Skeletal muscle tissue (tissue), 4 donors: Measurements from ENCODE around the gene JAZF1. TPM values are rescaled to one million over a fixed set of nuclear protein-coding genes. Genes with fewer than 3 reads are reported as not detected.

Source experiments
- H3K27ac ChIP-seq: one replicate; pipeline ENCODE4 v1.7.0; 2013; ENCODE audit warnings: mild to moderate bottlenecking, low read depth, low read length, inconsistent platforms
- H3K27me3 ChIP-seq, 3 donors: one replicate each; pipeline ENCODE4 v1.7.0; 2013; ENCODE audit warnings: low read length in 3 of 3; ENCODE audit not compliant: control insufficient read depth in 3 of 3, insufficient read depth in 3 of 3
- H3K36me3 ChIP-seq, 3 donors: one replicate each; pipeline ENCODE4 v1.7.0; 2013; ENCODE audit warnings: low read length in 3 of 3; ENCODE audit not compliant: control insufficient read depth in 3 of 3, insufficient read depth in 3 of 3
- H3K4me1 ChIP-seq, 3 donors: one replicate each; pipeline ENCODE4 v1.7.0; 2013; ENCODE audit warnings: low read length in 3 of 3, mild to moderate bottlenecking in 3 of 3; ENCODE audit not compliant: control insufficient read depth in 3 of 3, insufficient read depth in 3 of 3
- H3K4me3 ChIP-seq, 3 donors: one replicate each; pipeline ENCODE4 v1.7.0; 2013; ENCODE audit warnings: low read length in 3 of 3
- H3K9ac ChIP-seq, 3 donors: one replicate each; pipeline ENCODE4 v1.7.0; 2013; ENCODE audit warnings: low read length in 3 of 3, mild to moderate bottlenecking in 3 of 3, moderate library complexity in 2 of 3, low read depth in 1 of 3
- H3K9me3 ChIP-seq, 3 donors: one replicate each; pipeline ENCODE4 v1.7.0; 2013; ENCODE audit warnings: low read length in 3 of 3; ENCODE audit not compliant: control insufficient read depth in 3 of 3
- total RNA-seq: library from RNA; depleted of rRNA; stranded (reverse); fragments of >200 nt; gene quantifications from one replicate; pipeline ENCODE4 v1.2.3, GENCODE V29; 2014
- donor health status: Osteomylitis.

Gene JAZF1
- total RNA-seq, 1 donor from 2014 or later = 7.3 TPM

DNA sequence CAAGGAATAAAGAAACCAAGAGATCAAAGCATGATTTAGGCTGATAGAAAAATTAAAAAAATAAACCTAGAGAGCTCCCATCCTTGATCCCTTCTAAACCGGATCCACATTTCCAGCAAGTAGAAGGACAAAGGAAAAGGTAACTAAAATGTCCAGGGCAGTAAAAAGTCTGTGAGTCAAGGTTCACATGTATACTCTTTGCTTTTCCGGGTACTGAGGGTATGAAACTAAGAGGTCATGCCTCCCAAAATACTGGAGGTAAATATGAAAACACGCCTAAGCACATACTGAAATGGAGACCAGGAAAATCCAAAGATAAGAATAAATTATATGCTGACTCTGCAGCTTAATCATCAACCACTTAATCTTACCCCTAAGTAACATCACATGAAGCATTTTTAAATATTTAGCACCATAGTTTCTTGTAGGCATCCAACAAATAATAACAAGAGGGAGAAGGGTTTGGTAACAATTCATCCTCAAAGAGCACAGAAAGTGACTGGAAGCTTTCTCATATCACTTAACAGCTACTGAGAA, 35.4 kb downstream of the JAZF1 start:
- H3K4me1 ChIP-seq = peaks cover 0 to 6% (median 0%) of the 10 kb centered on the region in 3 donors
- H3K9me3 ChIP-seq = no peaks in the 10 kb centered on the region
- no peak overlapping the region for H3K9ac ChIP-seq
- no peaks in the 10 kb centered on the region for H3K27me3 ChIP-seq
- H3K36me3 ChIP-seq = no peaks in the 10 kb centered on the region
- no peak overlapping the region for H3K27ac ChIP-seq
- no peak overlapping the region for H3K4me3 ChIP-seq

DNA sequence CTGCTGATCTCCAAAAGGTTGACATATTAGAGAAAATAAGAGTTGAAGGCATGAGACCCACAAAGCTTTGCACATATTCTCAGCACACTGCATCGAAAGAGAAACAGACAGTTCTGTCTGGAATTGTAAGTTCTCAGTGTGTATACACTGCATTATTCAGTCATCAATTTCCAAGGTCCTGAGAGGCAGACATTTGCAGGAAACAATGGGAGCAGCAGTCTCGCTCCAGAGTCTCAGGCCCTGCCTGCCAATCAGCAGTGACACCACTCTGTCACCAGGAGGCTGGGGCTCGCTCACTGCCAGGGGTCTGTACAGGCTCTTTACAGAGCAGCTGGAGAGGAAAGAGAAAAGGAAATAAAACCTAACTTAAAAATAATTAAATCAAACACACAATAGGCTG, 36.3 kb downstream of the JAZF1 start:
- Histone ChIP-seq H3K9ac (no peak overlapping the region), H3K27me3 (no peaks in the 10 kb centered on the region), H3K27ac (no peak overlapping the region), H3K9me3 (no peaks in the 10 kb centered on the region), H3K36me3 (no peaks in the 10 kb centered on the region), H3K4me3 (no peak overlapping the region), H3K4me1 (peaks cover 0 to 11% (median 4%) of the 10 kb centered on the region in 3 donors)

DNA sequence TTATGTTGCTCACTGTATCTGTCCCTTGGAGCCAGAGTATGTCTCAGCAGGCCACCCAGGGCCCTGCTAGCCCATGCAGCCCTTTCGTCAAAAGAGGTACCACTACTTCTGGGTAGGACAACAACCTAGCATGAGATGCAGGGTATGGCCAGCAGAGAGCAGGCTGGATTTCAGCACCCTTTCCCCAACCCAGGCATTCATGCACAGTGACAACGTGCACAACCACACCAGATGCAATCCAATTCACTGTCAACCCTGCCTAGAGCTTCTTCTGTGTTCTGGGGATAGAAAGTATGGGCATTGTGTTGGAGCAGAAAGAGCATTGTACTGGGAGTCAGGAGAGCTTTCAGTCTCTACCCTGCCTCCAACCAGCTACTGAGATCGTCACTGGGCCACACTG, 37.9 kb downstream of the JAZF1 start:
- Histone ChIP-seq H3K27ac (no peak overlapping the region), H3K27me3 (no peaks in the 10 kb centered on the region), H3K9ac (no peak overlapping the region), H3K9me3 (no peaks in the 10 kb centered on the region), H3K4me3 (no peak overlapping the region), H3K36me3 (no peaks in the 10 kb centered on the region), H3K4me1 (peaks cover 0 to 15% (median 5%) of the 10 kb centered on the region in 3 donors)

DNA sequence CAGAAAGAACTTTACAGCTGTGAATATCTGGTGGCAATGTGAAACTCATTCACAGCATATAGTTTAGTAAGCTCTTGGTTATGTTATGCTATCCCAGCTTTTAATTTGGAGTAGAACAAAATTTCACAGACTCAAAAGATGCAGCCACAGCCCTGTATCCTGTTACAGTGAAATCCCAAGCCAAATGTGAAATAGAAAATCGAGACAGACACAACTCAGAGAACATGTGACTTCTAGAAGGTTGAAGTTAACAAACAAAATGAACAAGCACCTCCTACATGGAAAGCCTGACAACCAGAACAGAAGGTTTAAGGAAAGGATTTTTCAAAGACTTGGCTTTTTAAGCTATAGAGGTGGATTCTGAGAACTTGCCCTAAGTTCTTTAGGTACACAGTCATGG, 39.6 kb downstream of the JAZF1 start:
- Histone ChIP-seq H3K9me3 (no peaks in the 10 kb centered on the region), H3K4me1 (peaks cover 0 to 15% (median 5%) of the 10 kb centered on the region in 3 donors), H3K4me3 (no peak overlapping the region), H3K36me3 (no peaks in the 10 kb centered on the region), H3K9ac (peak overlapping the region in 1 of 3 donors; percentile 35), H3K27ac (peak overlapping the region; percentile 39), H3K27me3 (no peaks in the 10 kb centered on the region)

DNA sequence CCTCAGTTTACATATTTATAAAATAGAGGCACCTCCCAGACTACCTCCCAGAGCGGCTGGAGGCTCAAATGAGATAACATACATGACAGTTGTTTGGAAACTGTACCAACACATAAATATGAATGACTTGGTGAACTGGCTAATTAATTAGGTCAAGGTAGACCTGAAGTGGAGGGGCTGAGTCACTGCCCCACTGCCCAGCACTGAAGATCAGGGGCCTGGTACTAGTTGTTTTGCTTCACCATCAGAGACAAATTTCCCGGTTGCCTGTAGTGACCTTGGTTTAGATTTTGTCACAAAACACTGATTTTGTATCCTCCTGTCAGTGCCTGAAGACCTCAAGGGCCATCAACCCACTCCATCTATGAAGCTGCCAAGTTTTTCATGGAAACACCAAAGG, 41.8 kb downstream of the JAZF1 start:
- Histone ChIP-seq H3K27me3 (no peaks in the 10 kb centered on the region), H3K27ac (no peak overlapping the region), H3K9me3 (no peaks in the 10 kb centered on the region), H3K36me3 (no peaks in the 10 kb centered on the region), H3K4me3 (no peak overlapping the region), H3K4me1 (peaks cover 0 to 15% (median 5%) of the 10 kb centered on the region in 3 donors), H3K9ac (no peak overlapping the region)

DNA sequence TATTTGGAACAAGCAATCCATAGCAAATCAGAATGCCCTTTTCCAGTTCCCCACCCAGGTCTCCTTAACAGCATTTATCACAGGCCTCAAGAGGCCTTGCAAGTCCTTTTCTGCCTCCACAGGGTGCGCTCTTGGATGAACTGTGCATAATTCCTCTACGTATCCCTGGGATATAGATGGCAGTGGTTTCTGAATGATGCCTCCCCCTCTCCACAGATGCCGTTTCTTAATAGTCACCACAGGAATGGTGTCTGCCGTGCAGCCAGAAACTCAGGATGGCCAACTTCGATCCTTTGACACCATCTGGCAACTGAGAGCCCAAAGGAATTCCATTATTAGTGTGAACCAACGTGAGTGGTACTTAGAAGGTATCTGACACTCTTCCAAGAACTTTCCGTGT, 43.1 kb downstream of the JAZF1 start:
- H3K4me1 ChIP-seq = peaks cover 0 to 15% (median 5%) of the 10 kb centered on the region in 3 donors

DNA sequence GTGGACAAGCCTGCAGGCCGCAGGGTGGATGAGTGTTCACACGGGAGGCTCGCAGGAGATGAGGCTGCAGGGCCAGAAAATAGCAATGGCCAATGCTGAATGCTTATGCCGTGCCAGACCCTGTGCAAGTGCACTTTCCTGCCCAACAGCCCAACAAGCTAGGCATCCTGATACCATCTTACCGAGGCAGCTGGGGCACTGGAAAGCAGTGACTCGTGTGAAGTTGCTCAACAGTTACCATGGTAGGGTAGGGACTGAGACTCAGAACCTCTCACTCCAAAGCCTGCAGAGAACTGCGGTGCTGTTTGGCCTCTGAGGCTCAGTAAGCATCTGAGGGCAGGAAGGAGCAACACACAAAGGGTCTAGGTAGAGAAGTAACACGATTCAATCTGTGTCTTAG, 43.7 kb downstream of the JAZF1 start:
- Histone ChIP-seq H3K9ac (no peak overlapping the region), H3K9me3 (no peaks in the 10 kb centered on the region), H3K4me3 (no peak overlapping the region), H3K27ac (no peak overlapping the region), H3K27me3 (no peaks in the 10 kb centered on the region), H3K4me1 (peaks cover 0 to 15% (median 5%) of the 10 kb centered on the region in 3 donors), H3K36me3 (no peaks in the 10 kb centered on the region)

More for the DNA sequence above, 43.1 kb downstream of the JAZF1 start:
- Histone ChIP-seq H3K27ac (no peak overlapping the region), H3K27me3 (no peaks in the 10 kb centered on the region), H3K4me3 (no peak overlapping the region), H3K9me3 (no peaks in the 10 kb centered on the region), H3K36me3 (no peaks in the 10 kb centered on the region), H3K9ac (no peak overlapping the region)

DNA sequence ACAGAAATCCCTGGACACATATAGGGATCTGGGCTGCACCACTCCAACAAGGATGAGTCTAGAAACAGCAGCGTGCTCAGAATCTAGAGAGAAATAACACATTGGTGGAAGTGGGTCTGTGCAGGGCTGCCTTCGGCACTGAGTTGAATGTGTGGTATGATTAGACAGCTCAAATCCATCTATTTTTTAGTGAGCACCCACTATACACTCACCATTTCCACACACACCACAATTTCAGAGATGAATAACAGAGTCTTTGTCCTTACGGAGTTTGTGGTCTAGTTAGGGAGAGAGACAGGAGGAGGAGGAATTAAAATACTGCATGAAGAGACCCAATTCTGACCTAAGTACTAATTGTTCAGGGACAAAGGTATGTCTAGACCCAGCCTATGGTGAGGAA, 44.2 kb downstream of the JAZF1 start:
- Histone ChIP-seq H3K9me3 (no peaks in the 10 kb centered on the region), H3K36me3 (no peaks in the 10 kb centered on the region), H3K9ac (no peak overlapping the region), H3K4me1 (peaks cover 2 to 15% (median 5%) of the 10 kb centered on the region in 3 donors), H3K4me3 (no peak overlapping the region), H3K27me3 (no peaks in the 10 kb centered on the region), H3K27ac (no peak overlapping the region)

DNA sequence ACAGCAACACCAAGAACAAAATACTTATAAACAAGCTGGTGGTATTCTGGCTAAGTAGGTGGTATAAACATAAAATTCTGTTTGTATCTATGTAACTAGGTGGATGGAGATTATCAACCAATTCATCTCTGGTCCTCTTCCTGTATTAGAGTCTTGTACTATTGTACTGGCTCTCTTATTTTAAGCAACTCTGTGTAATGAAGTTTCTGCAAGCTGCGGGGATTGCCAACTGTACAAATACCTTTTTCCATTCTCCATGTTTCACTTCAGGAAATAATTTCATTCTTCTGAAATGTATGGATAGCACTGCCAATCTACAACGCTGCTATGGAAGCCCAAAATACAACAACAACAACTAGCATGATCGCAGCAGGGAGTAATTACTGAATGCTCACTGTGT, 44.8 kb downstream of the JAZF1 start:
- Histone ChIP-seq H3K27me3 (no peaks in the 10 kb centered on the region), H3K4me1 (peaks cover 3 to 9% (median 5%) of the 10 kb centered on the region in 3 donors), H3K9me3 (no peaks in the 10 kb centered on the region), H3K4me3 (no peak overlapping the region), H3K27ac (no peak overlapping the region), H3K36me3 (no peaks in the 10 kb centered on the region), H3K9ac (no peak overlapping the region)

DNA sequence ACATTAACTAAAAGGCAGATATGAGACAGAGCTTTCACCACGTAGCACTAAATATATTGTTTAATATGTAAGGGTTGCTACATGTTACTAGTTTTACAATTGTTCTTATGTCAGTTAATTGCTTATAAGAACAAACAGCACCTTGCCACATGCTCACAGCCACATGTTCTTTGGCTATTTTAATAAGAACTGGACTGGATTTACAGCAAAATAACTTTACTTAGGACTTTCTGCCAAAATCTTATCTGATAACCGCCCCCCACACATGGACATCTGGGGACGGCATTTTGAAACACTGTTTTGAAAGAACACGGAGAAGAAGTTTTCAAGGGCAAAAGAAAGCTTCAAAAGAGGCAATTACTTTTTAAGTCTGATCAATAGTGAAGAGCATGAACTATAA, 45.3 kb downstream of the JAZF1 start:
- Histone ChIP-seq H3K36me3 (no peaks in the 10 kb centered on the region), H3K4me3 (no peak overlapping the region), H3K9ac (no peak overlapping the region), H3K4me1 (peaks cover 3 to 9% (median 5%) of the 10 kb centered on the region in 3 donors), H3K27ac (no peak overlapping the region), H3K9me3 (no peaks in the 10 kb centered on the region), H3K27me3 (no peaks in the 10 kb centered on the region)
